Measurements from ENCODE around the gene ATP2B2.

The ATP2B2 gene

DNA sequence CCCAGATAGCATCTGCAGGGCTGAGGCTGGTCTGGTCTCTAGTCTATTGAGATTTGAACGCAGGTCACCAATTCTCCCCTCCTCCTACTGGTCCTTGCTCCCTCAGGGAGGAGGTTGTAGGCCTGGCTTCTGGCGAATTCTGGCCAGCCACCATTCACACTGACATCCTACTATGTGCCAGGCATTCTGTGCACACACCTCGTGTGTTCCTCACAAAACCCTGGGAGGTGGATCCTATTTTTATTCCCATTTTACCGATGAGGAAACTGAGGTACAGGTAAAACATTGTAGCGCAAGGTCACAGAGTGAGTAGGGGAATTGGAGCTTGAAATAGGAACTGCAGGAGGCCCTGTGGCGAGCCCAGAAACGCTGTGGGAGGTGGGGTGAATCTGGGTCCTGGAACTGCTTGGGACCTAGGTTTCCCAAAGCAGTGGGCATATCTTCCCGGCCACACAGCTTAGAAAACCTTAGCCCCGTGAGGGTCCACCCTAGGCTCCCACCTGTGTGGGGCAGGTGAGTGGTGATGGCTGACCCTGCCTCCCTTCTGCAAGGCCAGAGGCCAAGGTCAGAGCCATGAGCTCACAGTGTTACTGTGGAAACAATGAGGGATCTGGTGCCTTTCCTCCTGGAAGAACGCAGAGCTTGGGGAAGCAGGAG, 4.8 kb upstream of the ATP2B2 start:
- DNase-seq = no peak

DNA sequence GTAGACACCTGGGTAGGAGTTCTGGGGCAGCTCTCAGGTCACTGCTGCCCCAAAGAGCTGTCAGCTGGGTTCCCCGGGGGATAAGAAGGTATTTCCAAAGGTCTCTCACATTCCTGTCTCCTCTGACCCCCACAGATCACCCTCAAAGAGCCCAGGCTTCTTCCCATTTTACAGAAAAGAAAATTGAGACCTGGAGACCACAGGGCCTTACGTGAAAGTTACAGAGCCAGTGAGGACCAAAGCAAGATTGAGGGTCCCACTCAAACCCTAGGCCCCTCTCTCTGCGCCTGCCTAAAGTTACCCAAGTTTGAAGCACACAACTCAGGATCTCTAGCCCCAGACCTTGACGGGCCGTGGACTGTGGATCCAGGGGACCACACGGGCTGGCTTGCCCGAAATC, 3.9 kb upstream of the ATP2B2 start:
- DNase-seq = no peak

DNA sequence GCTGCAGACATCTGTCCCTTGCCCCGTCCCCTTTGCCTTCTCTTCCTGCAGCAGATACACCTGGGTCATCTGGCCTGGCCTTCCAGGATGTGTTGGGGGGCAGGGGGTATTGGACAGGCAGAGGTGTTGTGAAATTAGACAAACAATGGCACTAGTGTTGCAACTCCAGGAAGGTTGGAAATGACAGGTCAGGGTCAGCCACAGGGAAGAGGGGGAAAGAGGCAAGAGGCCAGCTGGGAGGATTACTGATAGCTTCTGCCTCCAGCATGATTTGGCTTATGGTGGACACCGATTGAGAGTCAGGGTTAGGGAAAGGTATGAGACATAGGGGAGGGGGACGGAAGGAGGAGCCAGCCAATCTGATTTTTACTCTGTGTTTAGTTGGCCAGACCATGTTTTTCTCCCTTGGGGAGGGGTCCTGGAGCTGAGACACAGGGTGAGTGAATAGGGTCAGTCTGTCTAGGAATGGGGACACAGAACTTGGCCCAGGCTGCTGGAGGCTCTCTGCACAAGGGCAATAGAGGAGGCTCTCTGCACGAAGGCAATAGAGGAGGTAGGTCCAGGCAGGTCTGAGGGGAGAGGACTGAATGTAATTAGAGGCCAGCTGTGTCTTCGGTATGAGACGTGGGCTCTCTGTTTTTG, 3.4 kb upstream of the ATP2B2 start:
- no peak for DNase-seq

DNA sequence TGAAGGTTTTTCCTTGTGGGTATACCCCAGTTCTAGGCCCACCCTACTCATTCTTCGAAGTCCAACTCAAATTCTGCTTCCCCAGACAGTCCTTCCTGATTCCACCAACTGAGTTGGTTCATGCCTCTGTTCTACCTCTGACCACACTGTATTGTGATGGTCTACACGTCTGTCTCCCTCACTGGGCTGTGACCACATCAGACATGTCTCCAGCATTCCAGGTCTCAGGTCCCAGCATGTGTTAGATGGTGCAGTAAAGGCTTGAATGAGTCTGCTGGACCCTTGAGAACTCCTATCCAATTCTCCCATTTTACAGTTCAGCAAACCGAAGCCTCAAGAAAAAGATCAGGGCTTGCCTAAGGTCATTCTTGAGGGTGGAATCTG, 2.8 kb upstream of the ATP2B2 start:
- DNase-seq = no peak

DNA sequence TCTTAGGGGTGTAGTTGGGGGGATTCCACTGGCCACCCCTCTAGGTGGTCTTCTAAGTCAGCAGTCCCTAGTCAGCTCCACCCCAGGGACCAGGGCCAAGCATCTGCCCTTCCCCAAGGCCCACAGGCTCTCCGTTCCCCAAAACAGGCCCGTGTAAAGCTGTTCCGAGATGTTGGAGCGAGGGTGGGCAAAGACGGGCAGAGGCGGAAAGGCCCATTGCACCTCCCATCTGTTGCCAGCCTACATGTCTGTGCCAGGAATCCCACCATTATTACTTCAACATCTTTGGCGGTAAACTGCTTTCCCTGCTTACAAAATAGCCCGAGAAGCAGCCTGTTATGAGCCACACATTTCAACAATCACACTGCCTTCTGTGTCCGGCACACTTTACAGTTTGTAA, 1.9 kb upstream of the ATP2B2 start:
- DNase-seq = no peak

DNA sequence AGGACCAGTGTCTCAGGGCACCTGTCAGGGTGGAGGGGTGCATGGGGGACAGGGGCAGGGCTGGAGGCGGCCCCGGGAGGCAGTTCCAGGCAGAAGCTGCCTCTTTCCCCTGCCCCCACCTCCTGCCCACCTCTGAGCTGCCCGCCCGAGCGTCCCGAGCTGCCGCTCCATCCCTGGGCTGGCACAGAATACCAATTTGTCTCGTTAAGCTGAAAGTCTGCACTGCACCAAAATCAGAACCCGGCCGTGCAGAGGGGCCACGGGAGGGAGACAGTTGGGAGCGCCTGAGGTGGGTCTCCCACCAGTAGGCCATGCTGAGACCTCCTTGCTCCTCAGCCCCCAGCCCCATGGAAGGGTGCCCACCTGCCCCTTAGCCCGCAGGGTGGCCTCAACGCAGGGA, 1.3 kb upstream of the ATP2B2 start:
- no peak for DNase-seq

DNA sequence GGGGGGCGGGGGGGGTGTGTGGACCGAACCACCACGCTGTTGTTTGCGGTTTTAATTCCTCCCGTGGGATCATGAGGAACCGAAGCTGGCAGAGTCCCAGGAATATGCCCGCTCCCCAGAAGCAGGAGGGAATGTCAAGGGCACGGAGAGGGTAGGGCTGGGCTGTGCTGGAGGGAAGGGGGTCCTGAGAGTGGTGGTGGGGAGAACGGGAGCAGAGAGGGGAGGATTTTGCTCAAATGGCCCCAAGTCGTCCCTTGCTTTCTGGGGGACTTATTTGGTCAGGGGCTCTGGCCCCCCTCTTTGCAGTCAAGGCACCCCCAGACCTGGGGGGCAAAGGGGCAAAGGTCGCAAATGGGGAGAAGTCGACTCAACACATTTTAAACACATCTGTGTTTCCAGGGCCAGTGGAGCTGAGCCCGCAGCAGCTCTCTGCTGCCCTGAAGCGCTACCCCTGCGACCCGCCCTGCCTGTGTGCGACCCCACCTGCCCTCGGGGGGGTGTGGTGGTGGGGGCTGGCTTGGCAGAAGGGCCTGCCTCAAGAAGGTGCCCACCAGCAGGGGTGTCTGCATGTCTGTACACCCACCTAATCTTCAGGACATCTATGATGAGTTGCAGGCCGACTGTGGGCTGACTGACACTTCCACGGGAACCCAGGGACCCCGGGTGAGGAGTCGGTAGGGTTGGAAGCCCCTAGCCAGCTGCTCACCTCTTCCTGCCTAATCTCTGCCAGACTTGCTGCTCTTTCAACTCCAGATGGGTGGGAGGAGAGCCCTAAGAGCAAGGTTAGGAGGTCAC, 602 bp upstream of the ATP2B2 start:
- no peak for DNase-seq

DNA sequence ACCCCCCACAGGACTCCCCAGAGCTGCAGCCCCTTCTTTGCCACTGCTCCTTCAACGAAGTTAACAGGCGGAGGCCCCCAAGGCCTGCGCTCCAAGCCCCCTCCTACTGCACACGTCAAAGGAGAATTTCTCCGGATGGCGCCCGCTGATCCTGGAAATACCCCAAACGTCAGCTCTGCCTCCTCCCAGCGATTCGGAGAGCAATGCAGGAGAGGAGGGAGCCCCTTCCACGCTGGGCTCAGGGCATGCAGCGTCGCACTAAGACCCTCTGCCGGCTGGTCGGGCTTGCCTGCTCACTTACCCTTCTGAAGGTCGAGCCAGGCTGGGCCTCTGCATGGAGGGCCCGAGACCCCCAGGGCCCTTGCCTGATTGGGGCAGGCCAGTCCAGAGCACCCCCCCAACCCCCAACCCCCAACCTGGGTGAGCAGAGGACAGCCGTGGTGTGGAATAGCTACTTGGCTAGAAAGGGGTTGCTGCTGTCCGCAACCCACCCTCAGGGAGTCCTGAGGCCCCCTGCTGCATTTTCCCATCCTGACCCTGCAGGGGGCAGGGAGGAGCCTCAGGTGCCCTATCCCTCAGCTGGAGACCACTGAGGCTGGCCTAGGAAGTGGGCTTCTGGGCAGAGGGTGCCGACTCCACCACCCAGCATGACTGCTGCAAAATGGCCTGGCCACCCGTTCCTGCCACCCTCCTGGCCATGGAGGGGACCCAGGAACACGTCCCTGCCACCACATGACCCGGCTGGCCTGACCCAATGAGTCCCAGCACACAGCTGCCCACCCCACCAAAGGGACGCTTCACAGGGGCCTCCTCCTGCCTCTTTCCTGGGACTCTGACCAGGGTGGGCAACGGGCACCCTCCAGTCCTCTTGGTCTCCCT, 976 bp downstream of the ATP2B2 start:
- DNase-seq = no peak

DNA sequence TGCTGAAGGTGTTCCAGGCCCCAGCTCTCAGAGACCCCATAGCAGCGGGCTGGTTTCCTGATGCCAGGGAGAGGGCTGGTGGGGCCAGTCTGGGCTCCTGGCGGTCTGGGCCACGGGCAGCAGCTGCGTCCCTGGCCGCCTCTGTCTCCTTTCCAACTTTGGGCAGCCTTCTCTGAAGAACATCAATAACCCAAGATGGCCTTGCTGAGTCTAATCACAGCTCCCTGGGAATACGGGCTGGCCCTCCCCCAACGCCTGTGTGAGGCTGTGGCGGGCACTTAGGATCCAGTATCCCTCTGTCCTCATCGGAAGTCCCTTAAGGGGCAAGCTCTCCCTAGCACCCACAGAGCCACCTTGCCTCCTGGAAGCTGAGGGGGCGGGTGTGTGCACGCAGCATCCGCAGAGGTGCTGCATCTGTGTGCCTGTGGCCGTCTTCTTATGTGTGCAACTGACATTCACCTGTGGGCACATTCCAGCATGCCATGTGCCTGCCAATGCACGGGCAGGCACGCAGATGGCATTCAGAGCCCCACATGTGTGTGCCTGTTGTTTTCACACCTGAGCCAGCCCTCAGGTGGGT, 2.1 kb downstream of the ATP2B2 start:
- DNase-seq = no peak

DNA sequence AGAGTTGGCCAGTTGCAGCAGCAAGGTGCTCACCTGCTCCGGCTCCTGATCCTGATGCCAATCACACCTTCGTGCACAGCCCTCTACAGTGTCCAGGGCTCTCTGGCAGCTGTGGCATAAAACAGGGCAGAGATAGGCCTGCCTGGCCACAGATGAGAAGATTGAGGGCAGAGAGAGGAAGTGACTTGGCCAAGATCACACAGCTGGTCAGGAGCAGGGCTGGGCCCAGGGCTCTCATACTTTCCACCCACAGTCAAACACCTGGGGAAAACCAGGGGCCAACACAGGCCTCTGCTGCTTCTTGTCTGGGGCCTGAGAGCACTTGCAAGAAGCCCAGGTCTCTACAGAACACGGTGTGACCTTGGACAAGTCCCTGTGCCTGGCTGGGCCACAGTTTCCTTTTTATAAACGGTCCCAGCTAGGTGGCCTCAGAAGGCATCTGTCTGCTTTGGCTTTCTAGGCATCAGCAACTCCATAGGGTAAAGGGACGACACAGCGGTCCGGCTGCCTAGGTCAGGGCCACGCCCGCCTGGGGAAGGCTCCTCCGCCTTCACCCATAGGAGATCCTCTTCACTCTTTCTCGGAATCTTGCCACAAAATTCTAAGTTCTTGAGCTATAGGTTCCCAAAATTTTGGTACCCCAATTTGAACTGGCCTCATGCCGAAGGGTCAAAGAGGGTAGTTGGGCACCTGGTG, 3.1 kb downstream of the ATP2B2 start:
- DNase-seq = no peak

DNA sequence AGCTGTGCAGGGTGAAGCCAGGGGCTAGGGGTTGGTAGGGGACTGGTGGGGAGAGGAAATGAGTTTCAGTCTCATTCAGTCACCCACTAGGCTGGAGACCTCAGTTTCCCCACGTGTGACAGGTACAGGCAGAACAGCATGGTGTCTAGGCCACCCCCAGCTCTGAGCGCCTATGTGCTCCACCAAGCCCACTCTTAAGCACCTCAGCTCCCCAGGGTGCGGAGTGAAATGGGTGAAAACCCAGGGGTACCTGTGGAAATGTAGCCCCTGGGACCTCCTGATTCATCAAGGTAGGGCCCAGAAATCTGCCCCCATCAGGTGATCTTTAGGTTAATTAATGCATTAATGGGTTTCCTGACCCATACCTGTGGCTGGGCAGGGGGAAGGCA, 3.7 kb downstream of the ATP2B2 start:
- no peak for DNase-seq

DNA sequence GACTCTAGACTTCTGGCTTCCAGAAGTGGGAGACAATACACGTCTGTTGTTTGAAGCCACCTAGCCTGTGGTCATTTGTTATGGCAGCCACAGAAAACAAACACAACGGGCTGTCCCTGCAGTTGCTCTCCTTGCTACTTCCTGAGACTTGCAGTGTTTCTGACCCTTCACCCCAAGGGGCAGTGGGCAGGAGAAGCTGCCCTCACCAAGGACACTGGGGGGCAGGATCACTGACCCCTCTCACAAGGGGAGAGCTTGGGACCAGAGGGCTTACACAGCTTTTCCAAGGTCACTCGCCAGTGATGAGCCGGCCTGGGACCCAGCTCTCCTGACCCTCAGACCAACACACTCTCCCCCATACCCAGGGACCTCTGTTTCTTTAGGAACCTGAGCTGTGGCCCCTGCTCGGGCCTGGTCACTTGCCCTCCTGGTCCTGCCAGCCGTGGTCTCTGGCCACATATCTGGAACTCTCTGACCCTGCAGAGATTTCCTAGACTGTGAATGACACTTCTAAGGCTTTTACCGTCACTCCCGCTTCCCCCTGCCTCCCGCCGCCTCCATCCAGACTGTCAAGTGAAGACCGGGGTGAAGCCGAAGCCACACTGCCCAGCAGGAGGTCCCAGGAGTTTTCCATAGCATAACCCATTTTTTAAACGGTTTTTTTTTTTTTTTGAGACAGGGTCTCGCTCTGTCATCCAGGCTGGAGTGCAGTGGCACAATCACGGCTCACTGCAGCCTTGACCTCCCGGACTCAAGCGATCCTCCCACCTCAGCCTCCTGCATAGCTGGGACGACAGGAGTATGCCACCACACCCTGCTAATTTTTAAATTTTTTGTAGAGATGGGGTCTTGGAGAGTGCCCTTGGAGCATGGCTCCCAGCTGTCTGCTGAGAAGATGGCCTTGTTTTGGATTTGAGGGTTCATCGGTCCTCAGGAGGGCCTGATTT, 4.4 kb downstream of the ATP2B2 start:
- no peak for DNase-seq

DNA sequence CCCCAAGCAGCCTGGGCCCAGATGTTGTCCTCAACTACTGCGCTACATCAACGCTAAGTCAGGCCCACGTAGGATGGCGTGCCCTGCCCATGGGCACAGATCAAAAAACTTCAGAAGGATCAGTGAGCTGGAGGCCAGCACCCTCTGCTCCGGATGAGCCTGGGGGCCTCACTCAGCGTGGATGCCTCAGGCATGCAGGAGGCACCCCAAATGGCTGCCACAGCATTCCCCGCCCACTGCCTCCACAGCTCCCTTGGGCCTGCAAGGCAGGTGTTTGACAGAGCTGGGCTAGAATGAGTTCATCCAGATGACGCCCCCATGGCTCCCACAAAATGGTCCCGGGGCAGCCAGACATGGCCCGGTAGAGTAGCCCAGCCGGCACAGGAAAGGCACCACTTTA, 7.1 kb downstream of the ATP2B2 start:
- no peak for DNase-seq

DNA sequence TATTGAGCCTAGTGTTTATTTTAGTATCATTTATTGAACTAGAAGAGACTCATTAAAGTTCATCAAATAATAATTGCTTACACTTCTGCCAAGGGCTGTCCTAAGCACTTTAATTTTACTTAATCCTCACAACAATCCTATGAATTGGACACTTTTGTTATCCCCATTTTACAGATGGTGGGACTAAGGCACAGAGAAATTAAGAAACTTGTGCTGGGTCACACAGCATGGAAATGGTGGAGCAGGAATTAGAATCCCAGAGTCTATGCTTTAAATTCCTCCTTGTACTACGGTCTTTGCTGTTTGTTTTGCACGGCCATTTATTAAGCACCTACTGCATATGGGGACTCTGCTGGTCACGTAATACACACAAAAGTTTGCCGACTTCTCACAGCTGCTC, 7.9 kb downstream of the ATP2B2 start:
- DNase-seq = no peak

DNA sequence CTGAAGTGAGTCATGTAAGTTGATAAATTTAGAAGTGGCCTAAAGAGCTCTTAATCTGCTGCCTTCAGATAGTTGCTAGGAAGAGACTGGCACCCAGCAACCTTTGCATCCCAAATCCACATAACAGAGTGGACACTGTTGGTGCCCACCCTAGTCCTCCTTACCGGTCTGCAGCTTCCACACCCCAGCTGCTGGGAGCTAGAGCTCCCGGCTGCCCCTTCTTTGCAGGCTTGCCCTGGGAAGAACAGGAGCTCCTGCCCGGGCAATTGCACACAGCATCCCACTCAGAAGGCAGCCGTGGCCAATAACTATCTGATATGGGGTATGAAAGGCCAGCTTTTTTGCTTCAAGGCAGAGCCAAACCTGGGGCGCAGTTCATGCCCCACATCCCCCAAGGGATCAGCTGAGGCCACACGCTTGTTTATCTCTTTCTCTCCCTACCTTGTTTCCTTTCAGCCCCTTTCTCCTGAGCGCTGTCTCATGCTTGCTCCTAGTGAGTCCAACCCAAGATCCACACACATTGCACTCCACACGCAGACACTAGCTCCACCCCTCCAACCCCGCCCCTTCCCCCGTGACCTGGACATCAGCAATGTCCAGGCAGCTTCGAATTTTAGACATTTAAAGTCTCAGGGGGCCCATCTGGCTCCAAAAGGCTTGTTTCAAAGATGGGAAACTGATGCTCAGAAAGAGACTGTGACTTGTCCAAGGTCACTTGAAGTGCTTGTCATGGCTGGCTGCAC, 9.1 kb downstream of the ATP2B2 start:
- no peak for DNase-seq

DNA sequence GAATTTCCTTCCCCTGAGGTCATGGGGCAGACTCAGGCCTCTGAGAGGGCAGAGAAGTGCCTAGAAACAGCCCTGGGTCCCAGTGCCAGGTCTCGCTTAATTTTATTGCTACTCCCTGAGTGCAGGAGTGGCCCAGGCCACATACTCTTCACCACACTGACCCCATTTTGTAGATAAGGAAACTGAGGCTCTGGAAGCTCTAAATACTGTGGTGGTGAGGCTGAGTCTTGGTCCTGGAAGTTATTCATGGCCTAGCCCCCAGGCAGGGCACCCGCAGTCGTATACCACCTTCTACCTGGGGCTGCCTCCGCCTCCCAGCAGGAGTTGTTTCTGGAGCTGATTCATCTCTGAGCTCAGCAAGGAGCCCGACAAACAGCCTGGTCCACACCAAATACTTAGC, 9.8 kb downstream of the ATP2B2 start:
- DNase-seq = no peak

DNA sequence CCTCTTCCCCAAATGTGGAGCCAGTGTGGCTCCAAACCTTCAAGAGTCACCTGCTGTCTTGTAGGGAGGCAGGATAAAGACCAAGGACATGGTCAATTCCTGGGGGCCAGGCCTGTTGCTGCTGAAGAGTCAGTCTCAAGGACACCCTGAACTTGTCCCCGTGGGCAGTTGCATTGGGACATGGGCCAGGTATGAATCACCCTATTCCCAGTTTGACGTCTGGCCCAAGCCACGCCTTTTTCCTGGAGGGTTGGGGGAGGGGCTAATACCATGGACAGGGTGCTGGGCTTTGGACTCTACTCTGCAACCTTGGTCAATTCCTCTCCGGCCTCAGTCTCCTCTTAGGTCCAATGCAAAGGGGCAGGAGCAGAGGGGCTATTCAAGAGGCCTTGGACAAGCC, 10.4 kb downstream of the ATP2B2 start:
- no peak for DNase-seq

DNA sequence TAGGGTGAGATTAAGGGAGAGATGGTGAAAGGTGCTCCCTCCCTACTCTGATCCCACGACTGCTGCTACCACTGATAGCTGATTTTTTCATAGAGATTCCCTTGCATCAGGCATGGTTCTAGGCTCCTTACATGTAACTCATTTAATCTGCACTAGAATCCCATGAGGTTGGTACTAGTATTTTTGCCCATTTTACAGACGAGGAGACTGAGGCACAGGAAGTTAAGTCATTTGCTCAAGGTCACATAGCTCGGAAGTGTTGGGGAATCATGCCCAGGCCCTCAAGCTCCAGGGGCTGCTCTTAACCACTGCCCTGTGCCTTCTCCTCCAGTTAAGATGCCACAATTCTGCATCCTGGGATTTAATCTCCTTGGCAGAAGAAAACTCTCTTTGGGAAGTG, 11.2 kb downstream of the ATP2B2 start:
- DNase-seq = no peak

DNA sequence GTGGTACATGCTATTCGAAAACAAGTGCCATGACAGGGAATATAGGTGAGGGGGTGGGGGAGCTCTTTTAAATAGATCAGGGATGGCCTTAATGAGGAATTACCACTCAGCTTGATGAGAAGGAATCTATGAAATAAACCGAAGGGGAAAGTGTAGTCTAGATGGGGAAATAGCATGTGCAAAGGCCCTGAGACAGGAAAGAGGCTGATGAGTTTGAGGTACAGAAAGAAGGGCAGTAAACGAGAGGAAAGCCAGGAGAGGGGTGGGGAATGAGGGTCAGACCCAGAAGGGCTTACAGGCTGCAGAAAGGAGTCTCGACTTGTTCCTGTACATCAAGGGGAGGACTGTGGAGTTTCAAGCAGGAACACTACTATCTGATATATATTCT, 12.2 kb downstream of the ATP2B2 start:
- DNase-seq = no peak

Measured in CD4-positive, alpha-beta T cell treated with Interleukin-21 for 1 hour (primary cell).